Retina (tissue), 1 donor: ENCODE measurements around the gene CLASRP.
"Not testable (repeated sequence)": the region's sequence is repeated elsewhere in the genome, so short reads cannot be mapped to it uniquely, and the experiment has no call there.

ENCODE experiments used
- DNase-seq: peaks from one replicate; pipeline ENCODE4 v3.0.0-alpha.2; 2016

CLASRP gene

GRCh38 chr19:45104658-45105349, 66.0 kb downstream of the CLASRP start:
- DNase-seq = no peak

DNA sequence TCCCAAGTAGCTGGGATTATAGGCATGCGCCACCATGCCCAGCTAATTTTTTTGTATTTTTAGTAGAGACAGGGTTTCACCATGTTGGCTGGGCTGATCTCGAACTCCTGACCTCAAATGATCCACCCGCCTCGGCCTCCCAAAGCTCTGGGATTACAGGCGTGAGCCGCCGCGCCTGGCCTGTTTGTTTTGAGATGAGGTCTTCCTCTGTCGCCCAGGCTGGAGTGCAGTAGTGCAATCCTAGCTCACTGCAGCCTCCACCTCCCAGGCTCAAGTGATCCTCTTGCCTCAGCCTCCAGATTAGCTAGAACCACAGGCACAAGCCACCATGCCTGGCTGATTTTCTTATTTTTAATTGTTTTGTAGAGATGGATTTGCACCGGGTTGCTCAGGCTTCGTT, 67.5 kb downstream of the CLASRP start:
- DNase-seq = not testable (repeated sequence)

- no peak for DNase-seq
These were observed 68.8 kb downstream of the CLASRP start for GRCh38 chr19:45107621-45108150.

DNA sequence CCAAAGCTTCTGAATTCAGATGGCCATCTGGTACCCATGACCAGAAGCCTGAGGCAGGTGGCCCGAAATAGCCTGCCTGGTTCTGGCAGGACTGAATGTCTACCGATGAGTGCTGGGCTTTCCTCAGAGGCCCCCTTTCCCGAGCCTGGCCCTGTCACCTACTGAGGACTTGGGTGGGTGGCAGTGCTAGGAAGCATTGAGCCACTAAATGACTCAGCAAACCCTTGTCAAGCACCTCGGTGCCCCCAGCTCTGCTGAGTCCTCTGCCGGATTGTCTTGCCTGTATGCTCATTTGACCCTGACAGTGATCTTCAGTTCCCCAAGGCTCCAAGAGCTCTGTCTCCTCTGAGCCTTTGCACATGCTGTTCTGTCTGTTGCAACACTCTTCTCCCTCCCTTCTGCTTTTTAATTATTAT, 72.0 kb downstream of the CLASRP start:
- no peak for DNase-seq

GRCh38 chr19:45112111-45112827, 73.4 kb downstream of the CLASRP start:
- no peak for DNase-seq

DNA sequence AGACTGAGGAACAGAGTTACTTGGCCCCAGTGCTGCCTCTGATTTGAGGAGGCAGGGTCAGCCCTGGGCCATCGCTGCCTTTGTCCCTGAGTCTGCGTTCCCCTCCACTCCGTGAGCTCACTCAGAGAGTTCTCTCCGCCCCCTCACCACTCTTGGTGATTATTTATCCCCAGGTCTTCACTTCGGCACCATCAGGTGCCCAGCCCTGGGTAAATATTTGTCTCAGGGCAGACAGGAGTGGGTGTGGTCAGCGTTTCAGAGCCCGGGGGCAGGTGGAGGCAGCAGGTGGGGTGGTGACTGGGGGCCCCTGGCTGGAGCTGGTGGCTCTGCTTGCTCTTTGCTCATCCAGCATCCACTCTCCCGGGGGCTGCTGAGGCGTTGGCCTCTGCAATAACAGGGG, 74.8 kb downstream of the CLASRP start:
- no peak for DNase-seq

DNA sequence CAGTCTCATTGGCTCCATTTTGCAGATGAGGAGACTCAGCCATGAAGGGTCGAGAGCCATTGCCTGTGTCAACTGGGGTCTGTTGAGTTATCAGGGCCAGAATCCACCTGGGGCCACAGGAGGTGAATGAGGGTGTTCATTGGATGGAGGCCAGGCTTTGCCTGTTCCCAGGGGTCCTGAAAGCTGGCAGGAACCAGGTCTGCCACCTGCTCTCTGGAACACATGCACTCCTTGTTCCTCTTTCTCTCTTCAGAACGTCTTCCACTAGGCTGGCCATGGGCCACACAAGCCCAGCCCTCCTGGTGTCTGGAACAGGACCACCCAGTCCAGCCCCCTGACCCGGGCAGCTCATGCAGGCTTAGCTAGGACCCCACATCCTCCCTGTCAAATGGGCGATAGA, 75.3 kb downstream of the CLASRP start:
- no peak for DNase-seq

DNA sequence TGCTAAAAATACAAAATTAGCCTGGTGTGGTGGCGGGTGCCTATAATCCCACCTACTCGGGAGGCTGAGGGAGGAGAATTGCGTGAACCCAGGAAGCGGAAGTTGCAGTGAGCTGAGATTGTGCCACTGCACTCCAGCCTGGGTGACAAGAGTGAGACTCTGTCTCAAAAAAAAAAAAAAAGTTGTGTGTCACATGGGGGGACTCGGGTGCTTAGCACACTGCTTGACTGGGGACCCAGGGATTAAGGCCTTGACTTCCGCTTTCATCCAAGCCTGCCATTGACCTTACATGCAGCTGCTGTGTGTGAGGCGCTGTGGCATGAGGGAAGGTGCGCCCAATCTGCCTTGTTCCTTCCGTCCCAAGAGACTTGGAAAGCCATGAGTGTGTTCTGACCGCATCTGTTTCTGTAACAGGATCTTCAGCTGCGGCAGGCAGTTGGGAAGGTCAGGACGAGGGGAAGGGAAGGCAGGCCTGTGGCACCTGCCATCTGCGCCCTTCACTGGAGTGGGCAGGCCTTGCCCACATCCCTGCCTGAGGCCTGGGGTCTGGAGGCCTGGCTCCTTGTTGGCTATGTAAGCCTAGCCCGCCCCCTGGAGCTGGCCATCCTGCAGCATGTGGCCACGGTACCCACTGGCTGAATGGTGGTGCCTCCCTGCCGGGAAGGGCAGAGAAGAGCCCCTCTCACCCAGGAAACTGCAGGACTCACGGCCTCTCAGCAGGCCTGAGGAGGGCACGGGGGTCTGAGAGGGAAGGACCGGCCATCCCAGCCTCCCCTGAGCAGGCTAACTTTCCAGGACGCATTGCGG, 77.2 kb downstream of the CLASRP start:
- peak; percentile 31 for DNase-seq

GRCh38 chr19:45117167-45117594, 78.3 kb downstream of the CLASRP start:
- peak; percentile 20 for DNase-seq

- DNase-seq = no peak
These were observed 78.8 kb downstream of the CLASRP start for GRCh38 chr19:45117671-45118070.

DNA sequence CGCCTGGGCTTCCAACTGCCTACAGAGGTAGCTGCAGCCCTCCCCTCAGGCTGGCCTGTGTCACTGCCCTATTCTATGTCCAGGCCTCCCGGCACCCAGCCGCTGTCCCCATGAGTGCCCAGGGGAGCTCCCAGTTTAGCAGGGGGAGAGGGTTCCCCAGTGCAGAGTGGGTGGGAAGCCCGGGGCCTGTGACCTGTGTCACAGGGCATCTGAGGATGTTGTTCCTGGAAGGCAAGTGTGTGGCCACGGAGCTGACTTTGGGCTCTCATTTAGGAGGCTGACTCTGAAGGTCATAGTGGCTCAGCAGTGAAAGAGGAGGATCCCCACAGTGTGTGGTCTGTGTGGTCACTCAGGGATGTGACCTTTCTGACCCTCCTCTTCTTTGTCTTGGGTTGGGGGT, 79.3 kb downstream of the CLASRP start:
- no peak for DNase-seq

DNA sequence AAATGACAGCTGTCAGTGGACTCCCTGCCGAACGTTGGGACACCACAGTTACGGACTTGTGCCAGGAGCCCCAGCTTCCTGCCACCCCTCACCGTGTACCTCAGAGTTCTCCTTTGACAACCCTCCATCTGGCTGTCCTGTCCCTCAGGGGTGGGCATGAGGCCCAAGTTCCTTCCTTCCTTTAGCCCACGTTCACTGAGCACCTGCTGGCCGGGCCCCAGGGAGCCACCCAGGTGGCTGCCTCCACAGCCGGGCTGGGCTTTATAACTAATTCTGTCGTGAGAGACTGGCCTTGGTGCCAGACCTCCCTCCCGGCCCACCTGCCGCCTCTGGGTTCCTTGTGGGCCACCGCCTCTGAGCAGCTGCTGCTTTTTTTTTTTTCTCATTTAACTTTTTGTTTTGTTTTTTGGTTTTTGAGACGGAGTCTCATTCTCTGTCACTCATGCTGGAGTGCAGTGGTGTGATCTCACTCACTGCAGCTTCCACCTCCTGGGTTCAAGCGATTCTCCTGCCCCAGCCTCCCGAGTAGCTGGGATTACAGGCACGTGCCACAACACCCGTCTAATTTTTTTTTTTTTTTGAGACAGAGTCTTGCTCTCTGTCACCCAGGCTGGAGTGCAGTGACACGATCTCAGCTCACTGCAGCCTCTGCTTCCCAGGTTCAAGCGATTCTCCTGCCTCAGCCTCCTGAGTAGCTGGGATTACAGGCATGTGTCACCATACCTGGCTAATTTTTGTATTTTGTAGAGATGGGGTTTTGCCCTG, 79.9 kb downstream of the CLASRP start:
- DNase-seq = not testable (repeated sequence)

DNA sequence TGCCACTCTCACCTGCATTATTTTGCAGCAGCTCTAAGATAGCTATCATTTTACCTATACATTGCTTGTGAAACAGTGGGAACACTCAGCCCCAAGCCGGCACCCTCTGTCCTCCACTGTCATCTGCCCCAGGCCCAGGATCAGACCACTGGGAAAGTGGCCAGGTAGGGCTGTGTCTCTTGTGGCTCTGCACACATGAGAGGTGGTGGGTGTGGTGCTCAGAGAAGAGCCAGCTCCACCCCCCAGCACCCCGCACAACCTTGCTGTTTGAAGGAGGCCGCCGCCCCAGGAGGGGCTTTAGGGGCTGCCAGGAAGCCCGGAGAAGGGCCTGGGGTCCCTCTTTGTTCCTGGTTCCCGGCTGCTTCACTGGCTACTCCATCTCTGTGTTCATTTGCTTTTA, 80.7 kb downstream of the CLASRP start:
- no peak for DNase-seq
